GM06990 (cell line): ENCODE results near the gene ANKRD44.

Experiments
- DNase-seq: peaks from one replicate; pipeline ENCODE4 v3.0.0-alpha.2; 2011; ENCODE audit not compliant: insufficient read length; ENCODE audit errors: extremely low read depth
- H3K27me3 ChIP-seq: replicated peaks from 2 replicates; pipeline ENCODE4 v1.6.0; 2011; ENCODE audit warnings: low read length; ENCODE audit not compliant: control insufficient read depth, insufficient read depth
- H3K36me3 ChIP-seq: 2 replicates; pipeline ENCODE4 v1.5.1; 2011; ENCODE audit warnings: low read length; ENCODE audit not compliant: control insufficient read depth, insufficient read depth
- H3K4me3 ChIP-seq: replicated peaks from 2 replicates; pipeline ENCODE4 v1.5.1; 2011; ENCODE audit warnings: low read depth, mild to moderate bottlenecking, control low read depth, low read length
- CTCF ChIP-seq: IDR thresholded peaks from 2 replicates; pipeline ENCODE4 v1.5.1; 2011; ENCODE audit warnings: low read length, control low read depth, mild to moderate bottlenecking, inconsistent platforms; ENCODE audit not compliant: insufficient read depth, poor library complexity, severe bottlenecking

Gene ANKRD44

GRCh38 chr2:196956069-196956468, 354.5 kb downstream of the ANKRD44 start:
- Histone ChIP-seq H3K4me3 (no peak overlapping the region), H3K36me3 (no peaks in the 10 kb centered on the region), H3K27me3 (no peaks in the 10 kb centered on the region)
- DNase-seq: no peak
- no peak for TF ChIP-seq CTCF

GRCh38 chr2:196955036-196955435, 355.5 kb downstream of the ANKRD44 start:
- H3K4me3 ChIP-seq: no peak overlapping the region
- H3K27me3 ChIP-seq: no peaks in the 10 kb centered on the region
- no peak for TF ChIP-seq CTCF
- no peak for DNase-seq
- H3K36me3 ChIP-seq: no peaks in the 10 kb centered on the region

DNA sequence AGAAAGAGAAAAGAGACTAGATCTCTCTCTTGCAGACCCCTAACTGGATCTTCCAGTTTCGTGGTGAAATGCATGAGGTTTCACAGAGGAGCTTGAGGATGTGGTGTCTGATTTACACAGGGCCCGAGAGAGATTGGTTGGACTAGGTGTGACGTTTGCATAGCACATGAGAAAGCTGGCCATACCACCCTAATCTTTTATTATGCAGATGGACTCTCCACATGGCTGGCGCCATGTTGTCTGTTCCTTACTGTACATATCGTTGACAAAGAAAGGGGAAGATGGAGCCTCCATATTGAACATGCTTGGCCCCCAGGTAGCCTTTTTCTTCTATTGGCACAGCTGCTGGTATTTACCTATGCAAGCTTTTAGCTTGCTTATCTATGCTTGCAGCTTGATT, 356.6 kb downstream of the ANKRD44 start:
- H3K27me3 ChIP-seq: no peaks in the 10 kb centered on the region
- no peaks in the 10 kb centered on the region for H3K36me3 ChIP-seq
- TF ChIP-seq CTCF: no peak
- no peak overlapping the region for H3K4me3 ChIP-seq
- no peak for DNase-seq

- Histone ChIP-seq H3K4me3 (no peak overlapping the region), H3K36me3 (no peaks in the 10 kb centered on the region), H3K27me3 (no peaks in the 10 kb centered on the region)
- no peak for TF ChIP-seq CTCF
- DNase-seq: no peak
Measured at GRCh38 chr2:196952936-196953335, 357.6 kb downstream of the ANKRD44 start.

GRCh38 chr2:196951973-196952372, 358.6 kb downstream of the ANKRD44 start:
- H3K27me3 ChIP-seq: no peaks in the 10 kb centered on the region
- no peaks in the 10 kb centered on the region for H3K36me3 ChIP-seq
- no peak for DNase-seq
- H3K4me3 ChIP-seq: no peak overlapping the region
- TF ChIP-seq CTCF: no peak

DNA sequence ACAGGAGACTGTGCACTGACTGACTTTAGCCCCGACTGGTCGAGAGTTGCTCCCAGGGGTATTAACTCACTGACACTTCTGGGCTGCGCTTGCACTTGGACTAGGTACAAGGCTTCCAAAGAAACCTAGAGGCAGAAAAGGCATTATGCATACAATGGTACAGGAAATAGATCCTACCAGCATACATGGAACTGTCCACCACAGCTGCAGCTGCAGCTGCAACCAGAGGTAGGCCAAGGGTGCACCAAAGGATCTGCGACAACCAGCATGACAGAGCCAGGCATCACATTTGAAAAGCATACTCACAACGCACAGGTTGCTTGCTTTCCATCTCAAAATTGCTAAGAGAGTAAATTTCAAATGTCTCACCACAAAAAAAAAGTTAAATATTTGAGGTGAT, 361.5 kb downstream of the ANKRD44 start:
- DNase-seq: no peak
- TF ChIP-seq CTCF: no peak
- Histone ChIP-seq H3K27me3 (no peaks in the 10 kb centered on the region), H3K4me3 (no peak overlapping the region), H3K36me3 (no peaks in the 10 kb centered on the region)
